Measurements from ENCODE around the gene NIFK.
"Not testable (repeated sequence)": the region's sequence is repeated elsewhere in the genome, so short reads cannot be mapped to it uniquely, and the experiment has no call there.

The NIFK gene

GRCh38 chr2:121748202-121748601, 11.5 kb upstream of the NIFK start:
- TF ChIP-seq CTCF (IDR thresholded peaks at IDR 0.05) (peak; percentile 11; the same call in 1 of the 2 replicates), ZFX (IDR thresholded peaks at IDR 0.05; ENCODE audit: borderline replicate concordance) (no peak)
- H3K27ac ChIP-seq: no peak overlapping the region

- no peak overlapping the region for H3K27ac ChIP-seq
- no peak for TF ChIP-seq ZFX (IDR thresholded peaks at IDR 0.05; ENCODE audit: borderline replicate concordance)
- no peak for TF ChIP-seq CTCF (IDR thresholded peaks at IDR 0.05)
Observed at GRCh38 chr2:121746071-121746578, 9.4 kb upstream of the NIFK start.

- TF ChIP-seq ZFX (IDR thresholded peaks at IDR 0.05; ENCODE audit: borderline replicate concordance) (no peak), CTCF (IDR thresholded peaks at IDR 0.05) (no peak)
- no peak overlapping the region for H3K27ac ChIP-seq
Observed at GRCh38 chr2:121741450-121741849, 4.8 kb upstream of the NIFK start.

GRCh38 chr2:121740973-121741372, 4.3 kb upstream of the NIFK start:
- TF ChIP-seq CTCF (IDR thresholded peaks at IDR 0.05) (no peak), ZFX (IDR thresholded peaks at IDR 0.05; ENCODE audit: borderline replicate concordance) (no peak)
- H3K27ac ChIP-seq: no peak overlapping the region

GRCh38 chr2:121736140-121736461, 574 bp downstream of the NIFK start:
- peak overlapping the region; percentile 57 for H3K27ac ChIP-seq
- TF ChIP-seq ZFX (IDR thresholded peaks at IDR 0.05; ENCODE audit: borderline replicate concordance) (no peak), CTCF (IDR thresholded peaks at IDR 0.05) (no peak)

GRCh38 chr2:121735518-121736074, 1.1 kb downstream of the NIFK start:
- no peak overlapping the region for H3K27ac ChIP-seq
- TF ChIP-seq CTCF (IDR thresholded peaks at IDR 0.05): no peak

- not testable (repeated sequence) for H3K27ac ChIP-seq
Observed at GRCh38 chr2:121734544-121734943, 2.1 kb downstream of the NIFK start.

GRCh38 chr2:121731366-121731765, 5.3 kb downstream of the NIFK start:
- H3K27ac ChIP-seq: no peak overlapping the region
- TF ChIP-seq CTCF (IDR thresholded peaks at IDR 0.05) (no peak), ZFX (IDR thresholded peaks at IDR 0.05; ENCODE audit: borderline replicate concordance) (no peak)
